Measurements from ENCODE around the gene ERCC6.

Gene ERCC6

GRCh38 chr10:49512121-49512809, 26.7 kb downstream of the ERCC6 start:
- peak; percentile 28 for DNase-seq (ENCODE audit: low spot score)

GRCh38 chr10:49509771-49510303, 29.1 kb downstream of the ERCC6 start:
- DNase-seq (ENCODE audit: low spot score), result no peak

GRCh38 chr10:49508654-49509053, 30.3 kb downstream of the ERCC6 start:
- DNase-seq (ENCODE audit: low spot score), result no peak

- no peak for DNase-seq (ENCODE audit: low spot score)
Observed at GRCh38 chr10:49508249-49508648, 30.7 kb downstream of the ERCC6 start.

- DNase-seq (ENCODE audit: low spot score), result no peak
Observed at GRCh38 chr10:49505589-49505988, 33.3 kb downstream of the ERCC6 start.

GRCh38 chr10:49505076-49505475, 33.8 kb downstream of the ERCC6 start:
- no peak for DNase-seq (ENCODE audit: low spot score)

- DNase-seq (ENCODE audit: low spot score), result no peak
Observed at GRCh38 chr10:49504528-49504927, 34.4 kb downstream of the ERCC6 start.

- no peak for DNase-seq (ENCODE audit: low spot score)
Observed at GRCh38 chr10:49502358-49502757, 36.6 kb downstream of the ERCC6 start.

GRCh38 chr10:49500412-49500811, 38.5 kb downstream of the ERCC6 start:
- no peak for DNase-seq (ENCODE audit: low spot score)

- DNase-seq (ENCODE audit: low spot score), result no peak
Observed at GRCh38 chr10:49499305-49499851, 39.5 kb downstream of the ERCC6 start.

GRCh38 chr10:49498425-49498824, 40.5 kb downstream of the ERCC6 start:
- no peak for DNase-seq (ENCODE audit: low spot score)

- no peak for DNase-seq (ENCODE audit: low spot score)
Observed at GRCh38 chr10:49497358-49497757, 41.6 kb downstream of the ERCC6 start.

- no peak for DNase-seq (ENCODE audit: low spot score)
Observed at GRCh38 chr10:49488056-49488717, 50.7 kb downstream of the ERCC6 start.

GRCh38 chr10:49486738-49487137, 52.2 kb downstream of the ERCC6 start:
- DNase-seq (ENCODE audit: low spot score), result no peak

- no peak for DNase-seq (ENCODE audit: low spot score)
Observed at GRCh38 chr10:49486009-49486408, 52.9 kb downstream of the ERCC6 start.

- no peak for DNase-seq (ENCODE audit: low spot score)
Observed at GRCh38 chr10:49484486-49485235, 54.3 kb downstream of the ERCC6 start.

- no peak for DNase-seq (ENCODE audit: low spot score)
Observed at GRCh38 chr10:49478819-49479218, 60.1 kb downstream of the ERCC6 start.

- DNase-seq (ENCODE audit: low spot score), result no peak
Observed at GRCh38 chr10:49474901-49475300, 64.0 kb downstream of the ERCC6 start.

- DNase-seq (ENCODE audit: low spot score), result no peak
Observed at GRCh38 chr10:49471532-49471931, 67.4 kb downstream of the ERCC6 start.

GRCh38 chr10:49465736-49466135, 73.2 kb downstream of the ERCC6 start:
- DNase-seq (ENCODE audit: low spot score), result no peak

All from cerebellar cortex (tissue), 1 donor.